DOHH2 (cell line): ENCODE results near the gene PEAK3.
"Not testable (repeated sequence)": the region's sequence is repeated elsewhere in the genome, so short reads cannot be mapped to it uniquely, and the experiment has no call there.

Experiments used
- H3F3A ChIP-seq: fragments of 200-600 bp; sonication (generic), shearing (Covaris generic); 2 replicates; pipeline ENCODE4 v1.6.0; 2016; ENCODE audit warnings: antibody characterized with exemption, mild to moderate bottlenecking; ENCODE audit not compliant: control insufficient read depth, insufficient read depth
- H3K27ac ChIP-seq: fragments of 200-600 bp; sonication (generic); 2 replicates; pipeline ENCODE4 v1.5.1; 2014; ENCODE audit warnings: low read depth, mild to moderate bottlenecking, low read length, moderate library complexity
- H3K27me3 ChIP-seq: fragments of 200-600 bp; sonication (generic); 2 replicates; pipeline ENCODE4 v1.6.1; 2014; ENCODE audit warnings: mild to moderate bottlenecking, low read length, mixed read lengths; ENCODE audit not compliant: control insufficient read depth
- H3K36me3 ChIP-seq: fragments of 200-600 bp; sonication (generic); 2 replicates; pipeline ENCODE4 v1.6.1; 2014; ENCODE audit warnings: mild to moderate bottlenecking, low read length, moderate library complexity, mixed read lengths; ENCODE audit not compliant: control insufficient read depth
- H3K4me1 ChIP-seq: fragments of 200-600 bp; sonication (generic); 2 replicates; pipeline ENCODE4 v1.6.1; 2014; ENCODE audit warnings: mild to moderate bottlenecking, low read length, mixed read lengths; ENCODE audit not compliant: control insufficient read depth
- H3K4me2 ChIP-seq: fragments of 200-600 bp; sonication (generic); 2 replicates; pipeline ENCODE4 v1.6.0; 2014; ENCODE audit warnings: mild to moderate bottlenecking, low read length, moderate library complexity
- H3K4me3 ChIP-seq: fragments of 200-600 bp; sonication (generic); 2 replicates; pipeline ENCODE4 v1.5.1; 2014; ENCODE audit warnings: mild to moderate bottlenecking, low read length, mixed read lengths
- H3K79me2 ChIP-seq: fragments of 200-600 bp; sonication (generic); 2 replicates; pipeline ENCODE4 v1.6.1; 2014; ENCODE audit warnings: mild to moderate bottlenecking, low read length, mixed read lengths; ENCODE audit not compliant: control insufficient read depth
- H3K9me2 ChIP-seq: fragments of 200-600 bp; sonication (generic); replicated peaks from 2 replicates; pipeline ENCODE4 v1.6.1; 2014; ENCODE audit warnings: mild to moderate bottlenecking, low read length, mixed read lengths; ENCODE audit not compliant: control insufficient read depth
- H3K9me3 ChIP-seq: fragments of 200-600 bp; sonication (generic); 2 replicates; pipeline ENCODE4 v1.6.1; 2014; ENCODE audit warnings: antibody characterized with exemption, low read length, mixed read lengths; ENCODE audit not compliant: control insufficient read depth, insufficient read depth
- H4K20me1 ChIP-seq: fragments of 200-600 bp; sonication (generic); 2 replicates; pipeline ENCODE4 v1.6.0; 2014; ENCODE audit warnings: low read depth, mild to moderate bottlenecking, antibody characterized with exemption, low read length, moderate library complexity; ENCODE audit not compliant: control insufficient read depth, insufficient read depth
- CTCF ChIP-seq: fragments of 200-600 bp; sonication (generic); IDR thresholded peaks from one replicate; pipeline ENCODE4 v1.5.1; 2014; ENCODE audit warnings: antibody characterized with exemption, mild to moderate bottlenecking, low read depth, low read length; ENCODE audit not compliant: poor library complexity, severe bottlenecking
- EZH2phosphoT487 ChIP-seq: fragments of 200-600 bp; sonication (generic); IDR thresholded peaks from 2 replicates; pipeline ENCODE4 v1.6.1; 2017; ENCODE audit warnings: borderline replicate concordance, mild to moderate bottlenecking, antibody characterized with exemption, low read length, moderate library complexity, mixed read lengths

The PEAK3 gene

GRCh38 chr19:2286402-2287140, 4.6 kb upstream of the PEAK3 start:
- Histone ChIP-seq H3K9me2 (no peaks in the 10 kb centered on the region), H3K4me3 (no peak overlapping the region), H3K79me2 (peaks cover 22% of the 10 kb centered on the region), H4K20me1 (no peaks in the 10 kb centered on the region), H3F3A (peaks cover 10% of the 10 kb centered on the region), H3K4me1 (peaks cover 49% of the 10 kb centered on the region), H3K27ac (no peak overlapping the region), H3K27me3 (peaks cover 13% of the 10 kb centered on the region), H3K36me3 (peaks cover 8% of the 10 kb centered on the region), H3K4me2 (no peak overlapping the region), H3K9me3 (no peaks in the 10 kb centered on the region)
- TF ChIP-seq EZH2phosphoT487 (no peak), CTCF (no peak)

GRCh38 chr19:2283835-2284507, 2.0 kb upstream of the PEAK3 start:
- H3K27me3 ChIP-seq: peaks cover 13% of the 10 kb centered on the region
- TF ChIP-seq CTCF (no peak), EZH2phosphoT487 (no peak)
- peaks cover 8% of the 10 kb centered on the region; the same call in 1 of the 2 replicates for H3F3A ChIP-seq
- no peak overlapping the region for H3K4me2 ChIP-seq
- H3K4me1 ChIP-seq: peaks cover 34% of the 10 kb centered on the region
- H3K27ac ChIP-seq: no peak overlapping the region
- H3K4me3 ChIP-seq: no peak overlapping the region
- H3K9me3 ChIP-seq: no peaks in the 10 kb centered on the region
- no peaks in the 10 kb centered on the region for H3K9me2 ChIP-seq
- no peaks in the 10 kb centered on the region for H4K20me1 ChIP-seq
- no peaks in the 10 kb centered on the region for H3K36me3 ChIP-seq
- H3K79me2 ChIP-seq: peaks cover 5% of the 10 kb centered on the region

- peaks cover 8% of the 10 kb centered on the region; the same call in 1 of the 2 replicates for H3F3A ChIP-seq
- H3K4me3 ChIP-seq: no peak overlapping the region
- no peak for TF ChIP-seq EZH2phosphoT487
- no peak for TF ChIP-seq CTCF
- H3K4me2 ChIP-seq: peak overlapping the region; percentile 50
- H3K9me2 ChIP-seq: no peaks in the 10 kb centered on the region
- H3K4me1 ChIP-seq: peaks cover 23% of the 10 kb centered on the region
- H3K27me3 ChIP-seq: peaks cover 13% of the 10 kb centered on the region
- no peaks in the 10 kb centered on the region for H3K9me3 ChIP-seq
- H3K36me3 ChIP-seq: no peaks in the 10 kb centered on the region
- no peaks in the 10 kb centered on the region for H3K79me2 ChIP-seq
- no peak overlapping the region for H3K27ac ChIP-seq
- H4K20me1 ChIP-seq: no peaks in the 10 kb centered on the region
Observed at GRCh38 chr19:2282862-2283237, 875 bp upstream of the PEAK3 start.

- H3K27ac ChIP-seq, H3F3A ChIP-seq, H3K9me3 ChIP-seq, H3K36me3 ChIP-seq, H3K79me2 ChIP-seq, H3K9me2 ChIP-seq, H4K20me1 ChIP-seq: not testable (repeated sequence)
- Histone ChIP-seq H3K4me2 (peak overlapping the region; percentile 50), H3K4me3 (peak overlapping the region; percentile 38; the same call in 1 of the 2 replicates), H3K27me3 (peaks cover 13% of the 10 kb centered on the region), H3K4me1 (peaks cover 16% of the 10 kb centered on the region)
Observed at GRCh38 chr19:2281265-2282061, 512 bp downstream of the PEAK3 start.
